H1 (cell line): ENCODE results near the gene LTO1. TPM values are rescaled to one million over a fixed set of nuclear protein-coding genes. Genes with fewer than 3 reads are reported as not detected.

Source experiments
- CTCF ChIA-PET: fragments of 300-600 bp; sonication (Branson Sonifier 250); formaldehyde crosslinking; loops from one replicate; lab custom pipeline; 2021; ENCODE audit not compliant: partially characterized antibody; lab: Charles Lee
- POLR2A ChIA-PET: fragments of 300-600 bp; sonication (Branson Sonifier 250); formaldehyde crosslinking; loops from one replicate; lab custom pipeline; 2021; ENCODE audit warnings: inconsistent platforms; ENCODE audit not compliant: partially characterized antibody; lab: Charles Lee
- DNase-seq, 2 experiments: peaks; one replicate each; pipeline versions ENCODE4 v3.0.0 to v3.0.0-alpha.2; 2010 to 2022; ENCODE audit warnings: low spot score in 2 of 2, low read depth in 1 of 2, mixed read lengths in 1 of 2
- FAIRE-seq: peaks from 2 replicates; lab custom pipeline; 2011; peaks lifted over from hg19 to GRCh38; lab: Jason Lieb, UNC
- H2AFZ ChIP-seq: 2 replicates; pipeline ENCODE4 v1.8.1; 2012; ENCODE audit warnings: low read length, inconsistent platforms
- H2AK5ac ChIP-seq: 2 replicates; pipeline ENCODE4 v1.6.1; 2013; ENCODE audit warnings: low read depth, low read length
- H2BK120ac ChIP-seq: replicated peaks from 2 replicates; pipeline ENCODE3; 2013; ENCODE audit warnings: low read depth, low read length, inconsistent platforms
- H2BK12ac ChIP-seq: 2 replicates; pipeline ENCODE4 v1.6.1; 2013; ENCODE audit warnings: low read depth, low read length
- H2BK15ac ChIP-seq: 2 replicates; pipeline ENCODE4 v1.6.1; 2013; ENCODE audit warnings: low read length
- H2BK20ac ChIP-seq: 2 replicates; pipeline ENCODE4 v1.6.1; 2013; ENCODE audit warnings: low read length
- H2BK5ac ChIP-seq: 2 replicates; pipeline ENCODE4 v1.6.1; 2013; ENCODE audit warnings: low read depth, low read length
- H3K14ac ChIP-seq: 2 replicates; pipeline ENCODE4 v1.6.1; 2013; ENCODE audit warnings: inconsistent platforms; ENCODE audit not compliant: insufficient read length
- H3K18ac ChIP-seq: 2 replicates; pipeline ENCODE4 v1.6.1; 2013; ENCODE audit warnings: low read length; ENCODE audit errors: extremely low read depth
- H3K23ac ChIP-seq: 2 replicates; pipeline ENCODE4 v1.6.1; 2013; ENCODE audit warnings: inconsistent platforms; ENCODE audit not compliant: insufficient read length
- H3K23me2 ChIP-seq: 2 replicates; pipeline ENCODE4 v1.6.1; 2013; ENCODE audit warnings: low read depth, low read length
- H3K27ac ChIP-seq: 2 replicates; pipeline ENCODE4 v1.6.1; 2011; ENCODE audit warnings: low read depth, low read length, inconsistent platforms
- H3K27me3 ChIP-seq, 4 experiments: replicated peaks in 1 of 4; 1 replicate in 1 of 4; 2 replicates in 3 of 4; pipeline versions ENCODE4 v1.6.1 to v1.8.1; 2011 to 2013; ENCODE audit warnings: low read length in 3 of 4, mild to moderate bottlenecking in 3 of 4, inconsistent platforms in 2 of 4, mixed read lengths in 2 of 4, moderate library complexity in 1 of 4; ENCODE audit not compliant: control insufficient read depth in 3 of 4, insufficient read depth in 3 of 4; ENCODE audit errors: extremely low read depth in 1 of 4
- H3K36me3 ChIP-seq, 4 experiments: 2 replicates each; pipeline versions ENCODE4 v1.6.1 to v1.8.1; 2011 to 2013; ENCODE audit warnings: mild to moderate bottlenecking in 4 of 4, low read length in 3 of 4, moderate library complexity in 2 of 4, control low read depth in 1 of 4, inconsistent platforms in 1 of 4; ENCODE audit not compliant: insufficient read depth in 4 of 4, control insufficient read depth in 2 of 4
- H3K4ac ChIP-seq: replicated peaks from 2 replicates; pipeline ENCODE3; 2013; ENCODE audit warnings: low read length, low read depth, mixed read lengths, inconsistent platforms; ENCODE audit not compliant: insufficient read length
- H3K4me1 ChIP-seq, 4 experiments: replicated peaks in 1 of 4; 1 replicate in 1 of 4; 2 replicates in 3 of 4; pipeline versions ENCODE4 v1.6.1 to v1.8.1; 2011 to 2013; ENCODE audit warnings: low read length in 3 of 4, inconsistent platforms in 2 of 4, mixed read lengths in 1 of 4; ENCODE audit not compliant: insufficient read depth in 4 of 4, control insufficient read depth in 3 of 4
- H3K4me2 ChIP-seq, 2 experiments: 2 replicates each; pipeline versions ENCODE4 v1.6.1 to v1.8.1; 2011 to 2013; ENCODE audit warnings: low read depth in 2 of 2, low read length in 2 of 2, control low read depth in 1 of 2, inconsistent platforms in 1 of 2, mild to moderate bottlenecking in 1 of 2; ENCODE audit not compliant: insufficient read depth in 1 of 2
- H3K4me3 ChIP-seq, 4 experiments: fragments of 200-600, 300-600 bp in 1 of 4; sonication (generic), shearing (Covaris generic), sonication (Bioruptor Twin) in 1 of 4; 2 replicates each; pipeline versions ENCODE4 v1.5.1 to v1.8.1; 2011 to 2016; ENCODE audit warnings: low read length in 4 of 4, low read depth in 3 of 4, control low read depth in 2 of 4, inconsistent platforms in 2 of 4, mild to moderate bottlenecking in 2 of 4, mixed read lengths in 1 of 4, moderate library complexity in 1 of 4; ENCODE audit not compliant: insufficient read depth in 2 of 4; ENCODE audit errors: extremely low read depth in 1 of 4
- H3K56ac ChIP-seq: replicated peaks from 2 replicates; pipeline ENCODE3; 2013; ENCODE audit warnings: low read depth, mild to moderate bottlenecking, mixed read lengths, low read length, inconsistent platforms; ENCODE audit not compliant: insufficient read length
- H3K79me1 ChIP-seq: 2 replicates; pipeline ENCODE4 v1.6.1; 2013; ENCODE audit warnings: low read depth, low read length, control low read depth
- H3K79me2 ChIP-seq, 2 experiments: 2 replicates each; pipeline versions ENCODE4 v1.6.1 to v1.8.1; 2012 to 2013; ENCODE audit warnings: low read length in 2 of 2, mild to moderate bottlenecking in 2 of 2, inconsistent platforms in 1 of 2; ENCODE audit not compliant: insufficient read depth in 2 of 2, control insufficient read depth in 1 of 2
- H3K9ac ChIP-seq, 4 experiments: replicated peaks in 1 of 4; 1 replicate in 1 of 4; 2 replicates in 3 of 4; pipeline versions ENCODE4 v1.6.1 to v1.8.1; 2011 to 2013; ENCODE audit warnings: low read depth in 3 of 4, low read length in 3 of 4, control low read depth in 2 of 4, mild to moderate bottlenecking in 2 of 4, moderate library complexity in 2 of 4, inconsistent platforms in 1 of 4; ENCODE audit errors: extremely low read depth in 1 of 4
- H3K9me3 ChIP-seq, 2 experiments: 2 replicates each; pipeline versions ENCODE4 v1.6.1 to v1.8.1; 2012 to 2013; ENCODE audit warnings: mild to moderate bottlenecking in 2 of 2, moderate library complexity in 2 of 2, control low read depth in 1 of 2, inconsistent platforms in 1 of 2, low read depth in 1 of 2, low read length in 1 of 2, mixed read lengths in 1 of 2; ENCODE audit not compliant: insufficient read depth in 2 of 2
- H4K20me1 ChIP-seq, 2 experiments: replicated peaks in 1 of 2; 2 replicates each; pipeline versions ENCODE3 to v1.8.1; 2011 to 2013; ENCODE audit warnings: inconsistent platforms in 2 of 2, low read length in 2 of 2, mild to moderate bottlenecking in 1 of 2; ENCODE audit not compliant: insufficient read depth in 2 of 2, control insufficient read depth in 1 of 2
- H4K5ac ChIP-seq: 2 replicates; pipeline ENCODE4 v1.6.1; 2013; ENCODE audit warnings: low read length, low read depth, mixed read lengths, inconsistent platforms; ENCODE audit not compliant: insufficient read length
- H4K8ac ChIP-seq: 2 replicates; pipeline ENCODE4 v1.8.0; 2013; ENCODE audit warnings: mild to moderate bottlenecking, moderate library complexity, low read length, inconsistent platforms; ENCODE audit not compliant: insufficient read depth; ENCODE audit errors: extremely low read depth
- H4K91ac ChIP-seq: replicated peaks from 2 replicates; pipeline ENCODE3; 2013; ENCODE audit warnings: low read length, mixed read lengths, inconsistent platforms; ENCODE audit not compliant: insufficient read length
- CBX5 ChIP-seq: fragments of 300-800, 300-1000 bp; sonication (generic); IDR thresholded peaks from 2 replicates; pipeline ENCODE4 v1.7.1; 2016; ENCODE audit warnings: antibody characterized with exemption, low read length, low read depth
- EP300 ChIP-seq, 2 experiments: IDR thresholded peaks; 1 replicate in 1 of 2; 2 replicates in 1 of 2; pipeline ENCODE4 v1.6.1; 2011 to 2012; ENCODE audit warnings: low read depth in 2 of 2, low read length in 2 of 2, mild to moderate bottlenecking in 2 of 2, borderline replicate concordance in 1 of 2, inconsistent platforms in 1 of 2, moderate library complexity in 1 of 2
- NANOG ChIP-seq: IDR thresholded peaks from 2 replicates; pipeline ENCODE4 v1.6.1; 2011; ENCODE audit warnings: low read length, low read depth, mild to moderate bottlenecking, inconsistent platforms; ENCODE audit not compliant: insufficient read depth, poor library complexity, severe bottlenecking
- SIN3A ChIP-seq, 2 experiments: IDR thresholded peaks in 1 of 2; conservative IDR thresholded peaks in 1 of 2; 2 replicates each; pipeline ENCODE4 v1.6.1; 2011 to 2012; ENCODE audit warnings: low read length in 2 of 2, improper control_type of control experiment in 1 of 2, low read depth in 1 of 2, mild to moderate bottlenecking in 1 of 2
- SIRT6 ChIP-seq: IDR thresholded peaks from one replicate; pipeline ENCODE4 v1.7.1; 2012; ENCODE audit warnings: low read length, inconsistent platforms
- SP4 ChIP-seq: IDR thresholded peaks from 2 replicates; pipeline ENCODE4 v1.6.1; 2012; ENCODE audit warnings: low read length, inconsistent platforms
- SRF ChIP-seq: IDR thresholded peaks from 2 replicates; pipeline ENCODE4 v1.6.1; 2011; ENCODE audit warnings: mild to moderate bottlenecking, low read depth, low read length, moderate library complexity
- TAF7 ChIP-seq: optimal IDR thresholded peaks from 2 replicates; pipeline ENCODE3; 2011; ENCODE audit warnings: low read depth, mild to moderate bottlenecking, inconsistent platforms, low read length, moderate library complexity, borderline replicate concordance
- WGBS, 2 experiments: shearing (Covaris generic) in 1 of 2; methylation state at CpG; one replicate each; pipeline versions ENCODE4 v1.1.6 to v1.1.7; 2013 to 2015; ENCODE audit warnings: low lambda C conversion rate in 2 of 2, mixed read lengths in 2 of 2, inconsistent platforms in 1 of 2, low coverage in 1 of 2, missing lambda C conversion rate in 1 of 2; ENCODE audit not compliant: insufficient replicate concordance in 2 of 2, insufficient coverage in 1 of 2, insufficient read length in 1 of 2; ENCODE audit errors: extremely low coverage in 1 of 2, missing lambda C conversion rate in 1 of 2; 5-methylcytosine and 5-hydroxymethylcytosine counted together
- polyA plus RNA-seq, 7 experiments: library from polyadenylated mRNA; depleted of rRNA in 3 of 7; stranded (reverse) in 5 of 7; unstranded in 2 of 7; fragments of >200 nt in 5 of 7; fragments of 200-250 nt in 2 of 7; gene quantifications; 1 replicate in 5 of 7; 2 replicates in 1 of 7; 4 replicates in 1 of 7; pipeline versions ENCODE4 v1.2.1 to v1.2.3, GENCODE V29; 2011 to 2013; ENCODE audit warnings: missing spikeins in 2 of 7, mixed read lengths in 2 of 7
- total RNA-seq: library from RNA; stranded (reverse); fragmentation: NEBNext Ultra II Directional; extraction: Animal tissue kit (Norgen Biotek cat#: 25700); gene quantifications from 2 replicates; pipeline ENCODE4 v1.2.1, GENCODE V29; 2021
- TF ChIP-seq, protein P1 (sequence below): IDR thresholded peaks from 2 replicates; pipeline ENCODE4 v1.6.1; 2012; ENCODE audit warnings: low read length, inconsistent platforms
- TF ChIP-seq, protein P2 (sequence below): IDR thresholded peaks from 2 replicates; pipeline ENCODE4 v1.6.1; 2011; ENCODE audit warnings: low read length, improper control_type of control experiment

Gene LTO1
- total and polyA plus RNA-seq, 2 of the 8 experiments (the other 6 are each of a cell fraction or from before 2014, with no cell fraction given), result 15.4 to 21.3 TPM

DNA sequence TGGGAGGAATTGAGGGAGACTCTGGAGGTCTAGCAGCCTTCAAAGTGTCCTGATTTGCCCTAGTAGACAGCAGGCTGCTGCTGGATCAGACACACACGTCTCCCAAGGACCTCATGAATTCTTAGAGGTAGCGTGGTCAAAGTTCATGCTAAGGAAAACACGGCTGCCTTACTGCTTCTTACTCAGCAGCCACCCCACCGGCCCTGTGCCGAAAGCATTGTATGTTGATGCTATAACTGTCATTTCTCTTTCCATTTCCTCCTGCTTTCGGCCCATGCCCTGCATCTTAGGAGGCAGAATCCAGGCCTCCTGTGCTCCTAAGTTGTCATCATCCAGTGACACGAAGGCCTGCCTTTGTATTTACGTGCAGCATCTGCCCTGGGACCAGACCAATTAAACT is 44.7 kb downstream of the LTO1 start:
- H4K91ac ChIP-seq, result no peak overlapping the region
- H3K14ac ChIP-seq, result no peak overlapping the region
- H4K20me1 ChIP-seq, result no peaks in the 10 kb centered on the region
- no peak overlapping the region for H2BK15ac ChIP-seq
- no peak overlapping the region for H3K18ac ChIP-seq
- peaks cover 0 to 4% (median 2%) of the 10 kb centered on the region in 4 experiments; a peak in 3 of 7 replicates for H3K4me1 ChIP-seq
- peaks cover 0 to 4% (median 3%) of the 10 kb centered on the region in 4 experiments; a peak in 3 of 7 replicates for H3K27me3 ChIP-seq
- no peak overlapping the region for H2BK20ac ChIP-seq
- no peak overlapping the region for H3K4me3 ChIP-seq
- CTCF ChIA-PET, result no interaction called here
- no peak overlapping the region for H3K4ac ChIP-seq
- H2BK120ac ChIP-seq, result no peak overlapping the region
- no peak overlapping the region for H3K9ac ChIP-seq
- no peak overlapping the region for H2AK5ac ChIP-seq
- no peak overlapping the region for H3K56ac ChIP-seq
- WGBS, 2 experiments, result 90% methylated on average over 8 of the region's 8 CpGs; no CpG with 5 or more reads in 1 of the 2 experiments
- H3K4me2 ChIP-seq, result no peak overlapping the region
- H4K5ac ChIP-seq, result no peak overlapping the region
- H3K23me2 ChIP-seq, result 0 out of 2 replicates have a peak, but pooled peaks cover 1% of the 10 kb centered on the region
- H2BK12ac ChIP-seq, result no peak overlapping the region
- no peak overlapping the region for H3K27ac ChIP-seq
- no peak overlapping the region for H4K8ac ChIP-seq
- H3K23ac ChIP-seq, result no peak overlapping the region
- H2AFZ ChIP-seq, result no peak overlapping the region
- peaks cover 16 to 17% of the 10 kb centered on the region in 2 experiments for H3K9me3 ChIP-seq
- H3K36me3 ChIP-seq, result no peaks in the 10 kb centered on the region
- FAIRE-seq, result no peak
- H3K79me2 ChIP-seq, result no peaks in the 10 kb centered on the region
- no peaks in the 10 kb centered on the region for H3K79me1 ChIP-seq
- no peak for DNase-seq
- no peak overlapping the region for H2BK5ac ChIP-seq
- POLR2A ChIA-PET, result no interaction called here
- TF ChIP-seq NANOG (no peak), EP300 (IDR thresholded peaks at IDR 0.05; ENCODE audit: borderline replicate concordance in 1 of 2, low read depth in 2 of 2, low read length in 2 of 2) (no peak), SP4 (no peak), SIRT6 (no peak), TAF7 (no peak), SIN3A (conservative IDR thresholded peaks at IDR 0.05 in 1 of 2, IDR thresholded peaks at IDR 0.05 in 1 of 2; ENCODE audit: low read depth in 1 of 2, low read length in 2 of 2) (no peak), SRF (no peak), CBX5 (no peak)
- TF ChIP-seq, protein P1, sequence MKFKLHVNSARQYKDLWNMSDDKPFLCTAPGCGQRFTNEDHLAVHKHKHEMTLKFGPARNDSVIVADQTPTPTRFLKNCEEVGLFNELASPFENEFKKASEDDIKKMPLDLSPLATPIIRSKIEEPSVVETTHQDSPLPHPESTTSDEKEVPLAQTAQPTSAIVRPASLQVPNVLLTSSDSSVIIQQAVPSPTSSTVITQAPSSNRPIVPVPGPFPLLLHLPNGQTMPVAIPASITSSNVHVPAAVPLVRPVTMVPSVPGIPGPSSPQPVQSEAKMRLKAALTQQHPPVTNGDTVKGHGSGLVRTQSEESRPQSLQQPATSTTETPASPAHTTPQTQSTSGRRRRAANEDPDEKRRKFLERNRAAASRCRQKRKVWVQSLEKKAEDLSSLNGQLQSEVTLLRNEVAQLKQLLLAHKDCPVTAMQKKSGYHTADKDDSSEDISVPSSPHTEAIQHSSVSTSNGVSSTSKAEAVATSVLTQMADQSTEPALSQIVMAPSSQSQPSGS, result no peak
- TF ChIP-seq, protein P2, sequence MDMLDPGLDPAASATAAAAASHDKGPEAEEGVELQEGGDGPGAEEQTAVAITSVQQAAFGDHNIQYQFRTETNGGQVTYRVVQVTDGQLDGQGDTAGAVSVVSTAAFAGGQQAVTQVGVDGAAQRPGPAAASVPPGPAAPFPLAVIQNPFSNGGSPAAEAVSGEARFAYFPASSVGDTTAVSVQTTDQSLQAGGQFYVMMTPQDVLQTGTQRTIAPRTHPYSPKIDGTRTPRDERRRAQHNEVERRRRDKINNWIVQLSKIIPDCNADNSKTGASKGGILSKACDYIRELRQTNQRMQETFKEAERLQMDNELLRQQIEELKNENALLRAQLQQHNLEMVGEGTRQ, result no peak
